Endothelial cell of umbilical vein (primary cell): ENCODE results near the gene OR2T8.
"Not testable (repeated sequence)": the region's sequence is repeated elsewhere in the genome, so short reads cannot be mapped to it uniquely, and the experiment has no call there.

Experiments
- CTCF ChIP-seq, 2 donors: IDR thresholded peaks; 1 replicate in 1 of 2; 2 replicates in 1 of 2; pipeline ENCODE4 v1.5.1; 2011; ENCODE audit warnings: low read length in 2 of 2, mild to moderate bottlenecking in 2 of 2, moderate library complexity in 2 of 2, control low read depth in 1 of 2, inconsistent platforms in 1 of 2, low read depth in 1 of 2; ENCODE audit not compliant: insufficient read depth in 1 of 2; ENCODE audit errors: extremely low read depth in 1 of 2
- EZH2 ChIP-seq: IDR thresholded peaks from 2 replicates; pipeline ENCODE4 v1.6.1; 2012; ENCODE audit warnings: borderline replicate concordance, low read depth, mild to moderate bottlenecking, moderate library complexity, low read length, inconsistent platforms; ENCODE audit not compliant: severe bottlenecking
- FOS ChIP-seq: IDR thresholded peaks from 2 replicates; pipeline ENCODE4 v1.6.1; 2011; ENCODE audit warnings: mild to moderate bottlenecking, low read length, moderate library complexity, borderline replicate concordance; ENCODE audit not compliant: insufficient read depth
- POLR2AphosphoS5 ChIP-seq: IDR thresholded peaks from 2 replicates; pipeline ENCODE4 v1.6.1; 2012; ENCODE audit warnings: low read depth, mild to moderate bottlenecking, control low read depth, low read length, moderate library complexity; ENCODE audit not compliant: insufficient read depth

GRCh38 chr1:247936965-247937734, 17.1 kb downstream of the OR2T8 start:
- not testable (repeated sequence) for TF ChIP-seq EZH2, FOS, POLR2AphosphoS5
- peak; percentile 60 to 69 for TF ChIP-seq CTCF (IDR thresholded peaks at IDR 0.05; ENCODE audit: extremely low read depth in 1 of 2, insufficient read depth in 1 of 2, low read depth in 1 of 2, low read length in 2 of 2)
